Lung (tissue), 12 donors: ENCODE measurements around the gene TRAF3. TPM values are rescaled to one million over a fixed set of nuclear protein-coding genes. Genes with fewer than 3 reads are reported as not detected.

ENCODE experiments used
- ATAC-seq: fragments of 200-7000 bp; cut with Tn5 transposase; one replicate; pipeline ENCODE4 v1.9.1; 2020; ENCODE audit warnings: moderate number of reproducible peaks; ENCODE audit not compliant: insufficient read depth, low FRiP score
- DNase-seq, 3 donors: peaks; one replicate each; pipeline ENCODE4 v3.0.0-alpha.2; 2013 to 2017
- H3K27ac ChIP-seq, 2 donors: one replicate each; pipeline ENCODE4 v1.5.1; 2013; ENCODE audit warnings: mild to moderate bottlenecking in 2 of 2, moderate library complexity in 2 of 2, control low read depth in 1 of 2, inconsistent platforms in 1 of 2, low read depth in 1 of 2, low read length in 1 of 2
- H3K27me3 ChIP-seq, 3 donors: one replicate each; pipeline ENCODE4 v1.5.1; 2013; ENCODE audit warnings: low read length in 2 of 3; ENCODE audit not compliant: control insufficient read depth in 3 of 3, insufficient read depth in 3 of 3
- H3K36me3 ChIP-seq, 4 donors: one replicate each; pipeline ENCODE4 v1.5.1; 2013; ENCODE audit warnings: low read length in 4 of 4, mild to moderate bottlenecking in 1 of 4, moderate library complexity in 1 of 4; ENCODE audit not compliant: control insufficient read depth in 4 of 4, insufficient read depth in 4 of 4
- H3K4me1 ChIP-seq, 5 donors: one replicate each; pipeline ENCODE4 v1.5.1; 2013; ENCODE audit warnings: low read length in 5 of 5, mild to moderate bottlenecking in 2 of 5, moderate library complexity in 1 of 5; ENCODE audit not compliant: control insufficient read depth in 5 of 5, insufficient read depth in 5 of 5
- H3K4me3 ChIP-seq: one replicate; pipeline ENCODE4 v1.5.1; 2013; ENCODE audit warnings: mild to moderate bottlenecking, control low read depth, moderate library complexity
- H3K9ac ChIP-seq, 2 donors: one replicate each; pipeline ENCODE4 v1.5.1; 2013; ENCODE audit warnings: low read length in 2 of 2, control low read depth in 1 of 2; ENCODE audit not compliant: insufficient read depth in 1 of 2
- H3K9me3 ChIP-seq, 4 donors: one replicate each; pipeline ENCODE4 v1.5.1; 2013; ENCODE audit warnings: low read length in 3 of 4, mild to moderate bottlenecking in 1 of 4, moderate library complexity in 1 of 4; ENCODE audit not compliant: control insufficient read depth in 4 of 4, insufficient read depth in 3 of 4
- CTCF ChIP-seq: IDR thresholded peaks from 2 replicates; pipeline ENCODE4 v1.5.1; 2012; ENCODE audit warnings: mild to moderate bottlenecking; ENCODE audit errors: control extremely low read depth, extremely low read depth
- WGBS, 2 donors: extraction: QIAGEN DNeasy Blood & Tissue Kit; methylation state at CpG; one replicate each; pipeline ENCODE4 v1.1.7; 2013; 5-methylcytosine and 5-hydroxymethylcytosine counted together
- polyA plus RNA-seq, 2 donors: library from polyadenylated mRNA; stranded (reverse); fragments of 200-250 nt; gene quantifications; one replicate each; pipeline ENCODE4 v1.2.1, GENCODE V29; 2013
- total RNA-seq, 2 donors: library from RNA; depleted of rRNA in 1 of 2; stranded (reverse); fragments of >200 nt in 1 of 2; gene quantifications; one replicate each; pipeline ENCODE4 v1.2.1, GENCODE V29; 2014 to 2021
- donor health status: control.
- donor health status: control.
- donor health status: Bipolar disorder and iron deficiency.
- donor health status: healthy.
- donor health status: DM: yes; HTN: yes; CAD: no.

The TRAF3 gene
- total and polyA plus RNA-seq, 4 donors = 5.7 to 25.5 (median 18.7) TPM

GRCh38 chr14:102750376-102750775 is 26.9 kb upstream of the TRAF3 start:
- no peak for TF ChIP-seq CTCF
- Histone ChIP-seq H3K4me1 (no peaks in the 10 kb centered on the region), H3K36me3 (peaks cover 0 to 8% (median 0%) of the 10 kb centered on the region in 4 donors), H3K27me3 (no peaks in the 10 kb centered on the region), H3K27ac (no peak overlapping the region), H3K9ac (no peak overlapping the region), H3K9me3 (no peaks in the 10 kb centered on the region), H3K4me3 (no peak overlapping the region)
- no peak for DNase-seq
- ATAC-seq = no peak
- 95 to 96% methylated on average over 14 of the region's 14 CpGs for WGBS, 2 donors

- TF ChIP-seq CTCF = no peak
- Histone ChIP-seq H3K4me1 (no peaks in the 10 kb centered on the region), H3K9ac (no peak overlapping the region), H3K9me3 (no peaks in the 10 kb centered on the region), H3K27ac (no peak overlapping the region), H3K4me3 (no peak overlapping the region), H3K27me3 (no peaks in the 10 kb centered on the region), H3K36me3 (peaks cover 0 to 8% (median 0%) of the 10 kb centered on the region in 4 donors)
- whole genome bisulfite sequencing, 2 donors = 88 to 91% methylated on average over 16 of the region's 16 CpGs
- DNase-seq = no peak
- ATAC-seq = no peak
Observed at GRCh38 chr14:102751088-102751487, 26.2 kb upstream of the TRAF3 start.

- Histone ChIP-seq H3K27me3 (no peaks in the 10 kb centered on the region), H3K27ac (no peak overlapping the region), H3K4me3 (no peak overlapping the region), H3K9ac (no peak overlapping the region), H3K9me3 (no peaks in the 10 kb centered on the region), H3K36me3 (peaks cover 0 to 3% (median 0%) of the 10 kb centered on the region in 4 donors), H3K4me1 (no peaks in the 10 kb centered on the region)
- TF ChIP-seq CTCF = no peak
- DNase-seq (no peak), ATAC-seq (no peak)
- WGBS, 2 donors = 83 to 84% methylated on average over 11 to 14 of the region's 14 CpGs
Observed at GRCh38 chr14:102752239-102752847, 24.9 kb upstream of the TRAF3 start.
